Transverse colon (tissue), 4 donors: ENCODE measurements around the gene VCAM1. TPM values are rescaled to one million over a fixed set of nuclear protein-coding genes. Genes with fewer than 3 reads are reported as not detected.
A peak's percentile ranks its signal among the peaks of the same experiment; 100 is the strongest.

Experiments
- DNase-seq: peaks from one replicate; pipeline ENCODE4 v3.0.0-alpha.2; 2019
- H3K27ac ChIP-seq, 4 donors: fragments of 200-600 bp; sonication (generic); 2 replicates each; pipeline ENCODE4 v1.5.1; 2016 to 2018; ENCODE audit warnings: inconsistent platforms in 4 of 4
- H3K27me3 ChIP-seq: fragments of 200-600 bp; sonication (generic); 2 replicates; pipeline ENCODE4 v1.5.1; 2017; ENCODE audit warnings: inconsistent platforms
- H3K36me3 ChIP-seq, 4 donors: fragments of 200-600 bp; sonication (generic); 2 replicates each; pipeline ENCODE4 v1.5.1; 2017 to 2019; ENCODE audit warnings: inconsistent platforms in 4 of 4
- H3K4me1 ChIP-seq, 4 donors: fragments of 200-600 bp; sonication (generic); 2 replicates each; pipeline ENCODE4 v1.5.1; 2017 to 2020; ENCODE audit warnings: inconsistent platforms in 4 of 4
- H3K4me3 ChIP-seq, 4 donors: fragments of 200-600 bp; sonication (generic); 1 replicate in 1 of 4; 2 replicates in 3 of 4; pipeline versions ENCODE4 v1.5.1 to v1.6.1; 2017 to 2019; ENCODE audit warnings: inconsistent platforms in 4 of 4
- H3K9me3 ChIP-seq, 2 donors: fragments of 200-600 bp; sonication (generic); 2 replicates each; pipeline ENCODE4 v1.5.1; 2017 to 2019; ENCODE audit warnings: inconsistent platforms in 2 of 2
- CTCF ChIP-seq, 5 experiments: fragments of 200-600 bp in 3 of 5; fragments of 450-650 bp in 2 of 5; sonication (generic) in 3 of 5; IDR thresholded peaks; 1 replicate in 2 of 5; 2 replicates in 3 of 5; pipeline ENCODE4 v1.5.1; 2016 to 2017; ENCODE audit warnings: antibody characterized with exemption in 5 of 5, inconsistent platforms in 3 of 5, mild to moderate bottlenecking in 2 of 5, moderate library complexity in 1 of 5
- EP300 ChIP-seq: sonication (generic); formaldehyde crosslinking; IDR thresholded peaks from one replicate; pipeline ENCODE4 v1.6.1; 2017; ENCODE audit warnings: antibody characterized with exemption, low read depth
- POLR2A ChIP-seq: fragments of 450-650 bp; IDR thresholded peaks from one replicate; pipeline ENCODE4 v1.6.1; 2016; ENCODE audit warnings: antibody characterized with exemption, mild to moderate bottlenecking, moderate library complexity
- POLR2AphosphoS5 ChIP-seq, 3 donors: sonication (generic); formaldehyde crosslinking; IDR thresholded peaks; one replicate each; pipeline ENCODE4 v1.6.1; 2016; ENCODE audit warnings: antibody characterized with exemption in 3 of 3
- WGBS, 2 donors: methylation state at CpG; one replicate each; pipeline ENCODE4 v1.1.5; 2018; ENCODE audit warnings: low coverage in 1 of 2; 5-methylcytosine and 5-hydroxymethylcytosine counted together
- in situ Hi-C, 4 donors: fragments of 200-750 bp; cut with MboI; loops; one replicate each; pipeline versions ENCODE4 v1.15.0 to v1.15.1; 2017; ENCODE audit warnings: low sequenced_read_pairs in 3 of 4, low pct_ligation_motif_present in 1 of 4, low pct_unique_long_range_greater_than_20kb in 1 of 4
- intact Hi-C: fragments of 100-400 bp; cut with DNase I; formaldehyde crosslinking; loops from one replicate; pipeline ENCODE4 v1.15.1; 2023; ENCODE audit warnings: low total_unique reads
- total RNA-seq, 4 donors: library from RNA; depleted of rRNA; stranded (reverse); fragments of >200 nt; gene quantifications; one replicate each; pipeline ENCODE4 v1.1.0, GENCODE V29; 2016

The VCAM1 gene
- total RNA-seq, 4 donors from 2014 or later, result 1.5 to 8.4 (median 5.1) TPM

GRCh38 chr1:100722221-100722620, 2.7 kb downstream of the VCAM1 start:
- peak overlapping the region in 2 of 4 donors; percentile 4 to 23 for H3K4me3 ChIP-seq

GRCh38 chr1:100724281-100724680, 4.7 kb downstream of the VCAM1 start:
- no peak overlapping the region for H3K4me3 ChIP-seq
- no peaks in the 10 kb centered on the region for H3K9me3 ChIP-seq
- no peak for DNase-seq
- intact Hi-C loops (no loop called here), in situ Hi-C loops (no loop called here)
- no peak for TF ChIP-seq POLR2AphosphoS5 (IDR thresholded peaks at IDR 0.05)
- peaks cover 0 to 18% (median 0%) of the 10 kb centered on the region in 4 donors for H3K4me1 ChIP-seq
- H3K27ac ChIP-seq, result no peak overlapping the region
- H3K36me3 ChIP-seq, result no peaks in the 10 kb centered on the region
- no peaks in the 10 kb centered on the region for H3K27me3 ChIP-seq

More at GRCh38 chr1:100722221-100722620, 2.7 kb downstream of the VCAM1 start:
- intact Hi-C loops (no loop called here), in situ Hi-C loops (no loop called here)
- Histone ChIP-seq H3K27me3 (no peaks in the 10 kb centered on the region), H3K36me3 (no peaks in the 10 kb centered on the region), H3K9me3 (no peaks in the 10 kb centered on the region), H3K27ac (peak overlapping the region in 2 of 4 donors; percentile 46 to 50), H3K4me1 (peaks cover 0 to 18% (median 0%) of the 10 kb centered on the region in 4 donors)
- DNase-seq, result no peak
- TF ChIP-seq POLR2A, result no peak
- no peak for TF ChIP-seq POLR2AphosphoS5 (IDR thresholded peaks at IDR 0.05)
- no peak for TF ChIP-seq EP300
- TF ChIP-seq CTCF (IDR thresholded peaks at IDR 0.05), result no peak

GRCh38 chr1:100730130-100730529, 10.6 kb downstream of the VCAM1 start:
- no peak for TF ChIP-seq POLR2AphosphoS5 (IDR thresholded peaks at IDR 0.05)
- TF ChIP-seq CTCF (IDR thresholded peaks at IDR 0.05), result no peak
- no peak for TF ChIP-seq POLR2A
- no peak for TF ChIP-seq EP300
- 94 to 100% methylated on average over 1 of the region's 1 CpG for WGBS, 2 donors
- Histone ChIP-seq H3K9me3 (no peaks in the 10 kb centered on the region), H3K36me3 (no peaks in the 10 kb centered on the region), H3K27me3 (no peaks in the 10 kb centered on the region), H3K4me3 (no peak overlapping the region), H3K4me1 (no peaks in the 10 kb centered on the region), H3K27ac (no peak overlapping the region)
- DNase-seq, result no peak
- in situ Hi-C loops, result no loop called here
- intact Hi-C loops, result no loop called here

GRCh38 chr1:100731309-100731708, 11.8 kb downstream of the VCAM1 start:
- peaks cover 0 to 6% (median 0%) of the 10 kb centered on the region in 4 donors for H3K4me1 ChIP-seq
- no peaks in the 10 kb centered on the region for H3K9me3 ChIP-seq
- no peak for DNase-seq
- H3K27ac ChIP-seq, result no peak overlapping the region
- no peaks in the 10 kb centered on the region for H3K36me3 ChIP-seq
- no peak overlapping the region for H3K4me3 ChIP-seq
- WGBS, 2 donors, result 64 to 73% methylated on average over 5 to 6 of the region's 6 CpGs
- in situ Hi-C loops (no loop called here), intact Hi-C loops (no loop called here)
- H3K27me3 ChIP-seq, result no peaks in the 10 kb centered on the region
- TF ChIP-seq EP300 (no peak), POLR2A (no peak), CTCF (IDR thresholded peaks at IDR 0.05) (no peak), POLR2AphosphoS5 (IDR thresholded peaks at IDR 0.05) (no peak)

GRCh38 chr1:100731758-100732157, 12.2 kb downstream of the VCAM1 start:
- Histone ChIP-seq H3K36me3 (no peaks in the 10 kb centered on the region), H3K4me3 (no peak overlapping the region), H3K9me3 (no peaks in the 10 kb centered on the region), H3K27ac (no peak overlapping the region), H3K4me1 (peaks cover 0 to 9% (median 0%) of the 10 kb centered on the region in 4 donors), H3K27me3 (no peaks in the 10 kb centered on the region)
- no peak for DNase-seq
- in situ Hi-C loops (no loop called here), intact Hi-C loops (no loop called here)
- 55 to 100% methylated on average over 1 of the region's 1 CpG for WGBS, 2 donors
- TF ChIP-seq EP300 (no peak), POLR2AphosphoS5 (IDR thresholded peaks at IDR 0.05) (no peak), POLR2A (no peak), CTCF (IDR thresholded peaks at IDR 0.05) (no peak)
